IPS DF 6.9 (cell line): ENCODE measurements around the gene NAA20.

ENCODE experiments used
- DNase-seq: peaks from one replicate; pipeline ENCODE4 v3.0.0-alpha.2; 2013; ENCODE audit warnings: low read depth, low spot score
- H3K27ac ChIP-seq: one replicate; pipeline ENCODE4 v1.5.1; 2013; ENCODE audit warnings: low read length, control low read depth
- H3K27me3 ChIP-seq: 2 replicates; pipeline ENCODE4 v1.6.1; 2013; ENCODE audit warnings: mild to moderate bottlenecking, low read length; ENCODE audit not compliant: control insufficient read depth, insufficient read depth
- H3K36me3 ChIP-seq: 2 replicates; pipeline ENCODE4 v1.6.1; 2013; ENCODE audit warnings: low read length; ENCODE audit not compliant: control insufficient read depth, insufficient read depth
- H3K4me1 ChIP-seq: 2 replicates; pipeline ENCODE4 v1.6.1; 2013; ENCODE audit warnings: low read length; ENCODE audit not compliant: control insufficient read depth, insufficient read depth
- H3K4me3 ChIP-seq: 2 replicates; pipeline ENCODE4 v1.5.1; 2013; ENCODE audit warnings: mild to moderate bottlenecking, low read length
- H3K9me3 ChIP-seq: 2 replicates; pipeline ENCODE4 v1.6.1; 2013; ENCODE audit warnings: low read length, inconsistent platforms; ENCODE audit not compliant: control insufficient read depth, insufficient read depth
- WGBS: extraction: QIAGEN DNeasy Blood & Tissue Kit; methylation state at CpG from one replicate; pipeline ENCODE4 v1.1.7; 2013; ENCODE audit warnings: mixed read lengths, missing lambda C conversion rate; ENCODE audit not compliant: insufficient read length, insufficient coverage; 5-methylcytosine and 5-hydroxymethylcytosine counted together

NAA20 gene

DNA sequence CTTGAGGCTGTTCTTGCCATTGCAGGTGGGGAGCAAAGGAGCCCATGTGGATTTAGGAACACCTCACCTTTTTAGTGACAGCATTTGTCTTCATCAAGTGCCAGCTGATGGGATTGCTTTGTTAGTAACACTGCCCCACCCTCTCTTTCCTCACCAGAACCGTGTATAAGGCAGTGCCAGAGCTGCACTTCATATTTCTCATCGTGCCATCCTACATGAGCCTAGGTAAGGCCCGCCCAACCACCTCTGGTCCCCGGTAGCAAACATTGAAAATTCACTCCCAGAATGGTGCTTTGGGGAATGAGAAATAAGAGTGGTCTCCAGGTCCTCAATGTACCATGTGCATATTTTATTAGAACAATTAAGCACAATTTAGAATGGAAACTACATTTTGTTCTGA is 57.9 kb downstream of the NAA20 start:
- no CpG with 5 or more reads among the region's 4 CpGs for WGBS
- Histone ChIP-seq H3K36me3 (no peaks in the 10 kb centered on the region), H3K4me3 (no peak overlapping the region), H3K27me3 (no peaks in the 10 kb centered on the region), H3K9me3 (no peaks in the 10 kb centered on the region), H3K27ac (no peak overlapping the region), H3K4me1 (peaks cover 4% of the 10 kb centered on the region; the same call in 1 of the 2 replicates)
- DNase-seq, result no peak

DNA sequence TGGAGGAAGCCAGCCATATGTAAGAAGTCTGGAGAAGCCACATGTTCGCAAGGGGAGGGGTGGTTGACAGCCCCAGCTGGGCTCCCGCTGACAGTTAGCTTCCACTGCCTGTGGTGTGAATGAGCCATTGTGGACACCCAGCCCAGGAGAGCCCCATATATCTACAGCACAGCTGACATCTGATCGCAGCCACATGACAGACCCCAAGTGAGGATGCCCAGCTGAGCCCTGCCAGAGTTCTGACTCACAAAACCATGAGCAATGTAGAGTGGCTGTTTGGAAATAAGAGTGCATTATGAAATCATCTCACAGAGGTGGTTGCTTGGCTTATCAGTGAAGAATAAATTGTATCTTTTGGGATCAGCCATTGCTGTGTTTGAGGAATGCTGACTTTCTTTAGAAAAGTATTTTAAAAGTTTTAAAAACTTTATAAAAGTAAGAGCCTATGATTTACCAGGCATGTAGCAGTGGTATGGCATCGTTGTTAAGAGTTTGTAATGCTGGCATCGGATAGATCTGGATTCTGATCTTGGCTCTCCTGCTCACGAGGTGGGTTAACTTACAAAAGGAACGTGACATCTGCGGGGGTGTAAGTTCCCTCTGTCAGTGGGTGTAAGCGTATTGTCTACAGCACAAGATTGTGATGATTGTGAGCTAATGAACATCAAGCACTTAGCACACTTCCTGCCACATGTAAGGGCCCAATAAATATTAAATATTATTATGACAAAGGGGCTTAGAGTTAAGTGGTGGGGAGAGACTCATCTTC is 59.3 kb downstream of the NAA20 start:
- H3K4me3 ChIP-seq, result no peak overlapping the region
- peaks cover 4% of the 10 kb centered on the region; the same call in 1 of the 2 replicates for H3K4me1 ChIP-seq
- no peak for DNase-seq
- H3K27me3 ChIP-seq, result no peaks in the 10 kb centered on the region
- no peak overlapping the region for H3K27ac ChIP-seq
- no CpG with 5 or more reads among the region's 9 CpGs for WGBS
- no peaks in the 10 kb centered on the region for H3K9me3 ChIP-seq
- no peaks in the 10 kb centered on the region for H3K36me3 ChIP-seq

DNA sequence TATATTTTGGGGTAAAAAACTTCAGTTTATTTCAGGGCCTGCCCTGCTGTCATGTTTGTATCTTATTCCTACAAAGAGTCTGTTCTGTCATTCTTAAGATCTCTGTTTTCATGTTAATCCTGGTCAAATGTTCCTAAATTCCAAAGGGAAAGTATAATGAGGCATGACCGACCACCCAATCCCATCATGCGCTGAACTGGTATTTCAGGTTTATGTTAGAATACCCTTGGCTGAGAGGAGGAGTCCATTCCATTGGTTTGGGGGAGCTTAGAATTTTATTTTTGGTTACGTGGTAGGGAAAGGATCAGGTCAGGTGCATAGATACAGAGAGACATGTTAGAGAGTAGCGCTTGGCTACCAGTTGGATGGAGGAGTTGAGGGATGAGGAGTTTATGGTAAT is 60.9 kb downstream of the NAA20 start:
- no peak for DNase-seq
- Histone ChIP-seq H3K36me3 (no peaks in the 10 kb centered on the region), H3K9me3 (no peaks in the 10 kb centered on the region), H3K4me3 (no peak overlapping the region), H3K27me3 (no peaks in the 10 kb centered on the region), H3K4me1 (peaks cover 4% of the 10 kb centered on the region; the same call in 1 of the 2 replicates), H3K27ac (no peak overlapping the region)
- 100% methylated on average over 1 of the region's 4 CpGs for WGBS

DNA sequence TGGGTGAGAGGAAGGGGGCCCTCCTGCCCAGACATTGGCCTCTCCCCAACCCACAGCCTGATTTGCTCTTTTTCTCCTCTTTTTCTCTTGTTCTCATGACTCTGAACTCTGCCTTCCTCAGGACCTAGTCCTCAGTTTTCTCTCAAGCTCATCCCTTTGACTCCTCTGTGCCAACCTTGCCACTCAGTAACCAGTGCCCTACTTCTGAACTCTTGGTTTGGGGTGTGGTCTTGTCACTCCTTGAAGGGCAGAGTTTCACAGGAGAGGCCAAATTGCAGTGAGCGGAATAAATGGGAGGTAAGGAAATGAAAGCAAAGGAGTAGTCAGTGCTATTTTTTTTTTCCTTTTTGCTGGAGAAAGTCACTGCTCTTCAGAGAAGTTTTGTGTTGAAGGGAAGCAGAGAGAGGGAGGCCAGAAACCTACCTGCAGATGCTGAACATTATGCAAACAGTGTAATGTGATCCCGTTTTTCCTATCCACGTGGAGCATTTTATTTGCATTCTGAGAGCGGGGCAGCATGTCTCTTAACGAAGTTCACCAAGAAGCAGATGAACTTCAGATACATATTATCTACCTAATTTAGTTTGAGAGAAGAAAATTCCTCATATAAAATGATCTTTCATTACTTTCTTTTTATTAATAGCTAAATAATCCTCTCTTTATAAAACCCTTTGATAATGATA is 62.1 kb downstream of the NAA20 start:
- Histone ChIP-seq H3K4me1 (peaks cover 4% of the 10 kb centered on the region; the same call in 1 of the 2 replicates), H3K27me3 (no peaks in the 10 kb centered on the region), H3K9me3 (no peaks in the 10 kb centered on the region), H3K36me3 (no peaks in the 10 kb centered on the region), H3K4me3 (no peak overlapping the region), H3K27ac (no peak overlapping the region)
- DNase-seq, result no peak
- no CpG with 5 or more reads among the region's 5 CpGs for WGBS
